ENCODE data around the gene UNC93B1.

UNC93B1 gene

DNA sequence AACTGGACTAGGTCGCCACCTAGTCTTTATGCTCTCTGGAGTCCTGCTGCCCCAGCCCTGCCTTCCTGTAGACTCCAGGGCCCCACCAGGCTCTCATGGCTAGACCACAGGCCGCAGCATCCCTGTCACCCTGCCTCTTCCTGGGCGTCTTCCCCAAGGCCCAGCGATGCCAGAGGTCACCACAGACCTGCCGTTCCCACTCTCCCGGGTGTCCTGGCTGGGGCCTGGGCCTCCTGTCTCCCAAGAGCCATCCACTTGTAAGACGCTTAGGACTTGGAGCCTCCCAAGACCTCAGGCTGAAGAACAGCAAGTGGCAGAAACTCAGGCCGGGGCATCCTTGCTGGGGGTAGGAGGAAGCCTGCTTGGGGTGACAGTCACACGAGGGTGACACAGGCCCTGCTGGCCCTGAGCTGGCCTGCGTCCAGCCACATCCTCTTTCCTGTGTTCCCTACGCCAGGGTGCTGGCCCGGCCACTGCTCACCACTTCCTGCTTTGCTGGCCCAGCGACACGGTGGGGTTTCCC, 32.9 kb upstream of the UNC93B1 start:
- DNase-seq, result no peak
- TF ChIP-seq, protein P1, sequence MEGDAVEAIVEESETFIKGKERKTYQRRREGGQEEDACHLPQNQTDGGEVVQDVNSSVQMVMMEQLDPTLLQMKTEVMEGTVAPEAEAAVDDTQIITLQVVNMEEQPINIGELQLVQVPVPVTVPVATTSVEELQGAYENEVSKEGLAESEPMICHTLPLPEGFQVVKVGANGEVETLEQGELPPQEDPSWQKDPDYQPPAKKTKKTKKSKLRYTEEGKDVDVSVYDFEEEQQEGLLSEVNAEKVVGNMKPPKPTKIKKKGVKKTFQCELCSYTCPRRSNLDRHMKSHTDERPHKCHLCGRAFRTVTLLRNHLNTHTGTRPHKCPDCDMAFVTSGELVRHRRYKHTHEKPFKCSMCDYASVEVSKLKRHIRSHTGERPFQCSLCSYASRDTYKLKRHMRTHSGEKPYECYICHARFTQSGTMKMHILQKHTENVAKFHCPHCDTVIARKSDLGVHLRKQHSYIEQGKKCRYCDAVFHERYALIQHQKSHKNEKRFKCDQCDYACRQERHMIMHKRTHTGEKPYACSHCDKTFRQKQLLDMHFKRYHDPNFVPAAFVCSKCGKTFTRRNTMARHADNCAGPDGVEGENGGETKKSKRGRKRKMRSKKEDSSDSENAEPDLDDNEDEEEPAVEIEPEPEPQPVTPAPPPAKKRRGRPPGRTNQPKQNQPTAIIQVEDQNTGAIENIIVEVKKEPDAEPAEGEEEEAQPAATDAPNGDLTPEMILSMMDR (IDR thresholded peaks at IDR 0.05; ENCODE audit: low read depth, low read length, missing control alignments), result no peak
- in situ Hi-C loops (cut with HindIII; ENCODE audit: low pct_ligation_motif_present, low sequenced_read_pairs), result no loop called here
- Histone ChIP-seq H3K27me3 (replicated peaks) (no peaks in the 10 kb centered on the region), H3K36me3 (replicated peaks) (peaks cover 20% of the 10 kb centered on the region), H3K4me3 (ENCODE audit: low read depth, low read length) (no peak overlapping the region), H3K27ac (no peak overlapping the region)

DNA sequence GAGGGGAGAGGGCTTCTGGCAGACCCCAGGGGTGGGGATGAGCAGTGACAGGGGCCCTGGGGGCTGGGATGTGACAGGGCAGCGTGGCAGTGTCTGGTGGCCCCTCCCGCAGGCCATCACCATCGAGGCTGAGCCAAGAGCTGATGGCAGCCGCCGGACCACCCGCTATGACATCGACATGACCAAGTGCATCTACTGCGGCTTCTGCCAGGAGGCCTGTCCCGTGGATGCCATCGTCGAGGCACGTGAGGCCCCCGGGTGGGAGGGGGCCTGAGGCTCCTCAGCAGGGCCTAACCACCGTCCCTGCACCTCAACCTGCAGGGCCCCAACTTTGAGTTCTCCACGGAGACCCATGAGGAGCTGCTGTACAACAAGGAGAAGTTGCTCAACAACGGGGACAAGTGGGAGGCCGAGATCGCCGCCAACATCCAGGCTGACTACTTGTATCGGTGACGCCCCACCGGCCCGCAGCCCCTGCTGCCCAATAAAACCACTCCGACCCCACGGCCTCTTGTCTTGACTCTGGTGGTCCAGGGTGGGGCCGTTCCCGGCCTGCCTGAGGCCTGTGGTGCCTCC, 32.3 kb upstream of the UNC93B1 start:
- in situ Hi-C loops (cut with HindIII; ENCODE audit: low pct_ligation_motif_present, low sequenced_read_pairs), result no loop called here
- Histone ChIP-seq H3K27me3 (replicated peaks) (no peaks in the 10 kb centered on the region), H3K27ac (no peak overlapping the region), H3K4me3 (ENCODE audit: low read depth, low read length) (no peak overlapping the region), H3K36me3 (replicated peaks) (peaks cover 14% of the 10 kb centered on the region)
- TF ChIP-seq, protein P1 (IDR thresholded peaks at IDR 0.05; ENCODE audit: low read depth, low read length, missing control alignments), result no peak
- no peak for DNase-seq

DNA sequence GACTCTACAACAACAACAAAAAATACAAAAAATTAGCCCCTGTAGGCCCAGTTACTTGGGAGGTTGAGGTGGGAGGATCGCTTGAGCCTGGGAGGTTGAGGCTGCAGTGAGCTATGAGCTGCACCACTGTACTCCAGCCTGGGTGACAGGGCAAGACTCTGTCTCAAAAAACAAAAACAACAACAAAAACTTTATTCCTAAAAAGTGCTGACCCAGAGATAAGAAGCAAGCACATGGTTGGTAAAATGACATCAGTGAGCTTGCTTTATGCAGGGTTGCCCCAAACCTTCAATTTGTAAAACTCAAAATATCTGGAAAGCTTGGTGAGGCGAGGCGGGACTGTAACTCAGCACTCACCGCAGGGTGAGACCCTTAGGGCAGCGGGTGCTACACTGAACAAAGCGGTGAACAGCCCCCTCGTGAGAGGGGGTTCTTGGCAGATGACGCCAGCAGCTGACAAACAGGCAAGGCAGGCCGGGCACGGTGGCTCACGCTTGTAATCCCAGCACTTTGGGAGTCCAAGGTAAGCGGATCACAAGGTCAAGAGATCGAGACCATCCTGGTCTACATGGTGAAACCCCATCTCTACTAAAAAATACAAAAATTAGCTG, 31.5 kb upstream of the UNC93B1 start:
- TF ChIP-seq, protein P1 (IDR thresholded peaks at IDR 0.05; ENCODE audit: low read depth, low read length, missing control alignments), result no peak
- H3K27ac ChIP-seq, result no peak overlapping the region
- DNase-seq, result no peak
- in situ Hi-C loops (cut with HindIII; ENCODE audit: low pct_ligation_motif_present, low sequenced_read_pairs), result no loop called here
- no peak overlapping the region for H3K4me3 ChIP-seq (ENCODE audit: low read depth, low read length)
- no peaks in the 10 kb centered on the region for H3K27me3 ChIP-seq (replicated peaks)
- H3K36me3 ChIP-seq (replicated peaks), result peaks cover 14% of the 10 kb centered on the region

DNA sequence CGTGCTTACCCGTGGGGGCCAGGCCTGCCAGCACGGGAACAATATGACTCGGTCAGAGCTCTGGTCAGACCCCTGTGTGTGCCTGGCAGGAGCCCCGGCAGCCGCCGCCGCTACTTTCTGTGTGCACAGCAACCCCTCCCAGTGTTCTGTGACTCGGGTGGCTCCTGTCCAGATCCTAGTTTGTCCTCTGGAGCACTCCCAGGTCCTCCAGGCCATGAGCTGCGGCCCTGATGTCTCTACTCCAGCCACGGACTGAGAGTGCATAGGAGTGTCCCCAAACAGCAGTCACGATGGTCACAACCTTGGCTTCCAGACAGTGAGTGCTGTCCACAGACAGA, 29.8 kb upstream of the UNC93B1 start:
- Histone ChIP-seq H3K27ac (no peak overlapping the region), H3K36me3 (replicated peaks) (peaks cover 14% of the 10 kb centered on the region), H3K4me3 (ENCODE audit: low read depth, low read length) (no peak overlapping the region), H3K27me3 (replicated peaks) (no peaks in the 10 kb centered on the region)
- in situ Hi-C loops (cut with HindIII; ENCODE audit: low pct_ligation_motif_present, low sequenced_read_pairs), result no loop called here
- TF ChIP-seq, protein P1 (IDR thresholded peaks at IDR 0.05; ENCODE audit: low read depth, low read length, missing control alignments), result no peak
- no peak for DNase-seq

DNA sequence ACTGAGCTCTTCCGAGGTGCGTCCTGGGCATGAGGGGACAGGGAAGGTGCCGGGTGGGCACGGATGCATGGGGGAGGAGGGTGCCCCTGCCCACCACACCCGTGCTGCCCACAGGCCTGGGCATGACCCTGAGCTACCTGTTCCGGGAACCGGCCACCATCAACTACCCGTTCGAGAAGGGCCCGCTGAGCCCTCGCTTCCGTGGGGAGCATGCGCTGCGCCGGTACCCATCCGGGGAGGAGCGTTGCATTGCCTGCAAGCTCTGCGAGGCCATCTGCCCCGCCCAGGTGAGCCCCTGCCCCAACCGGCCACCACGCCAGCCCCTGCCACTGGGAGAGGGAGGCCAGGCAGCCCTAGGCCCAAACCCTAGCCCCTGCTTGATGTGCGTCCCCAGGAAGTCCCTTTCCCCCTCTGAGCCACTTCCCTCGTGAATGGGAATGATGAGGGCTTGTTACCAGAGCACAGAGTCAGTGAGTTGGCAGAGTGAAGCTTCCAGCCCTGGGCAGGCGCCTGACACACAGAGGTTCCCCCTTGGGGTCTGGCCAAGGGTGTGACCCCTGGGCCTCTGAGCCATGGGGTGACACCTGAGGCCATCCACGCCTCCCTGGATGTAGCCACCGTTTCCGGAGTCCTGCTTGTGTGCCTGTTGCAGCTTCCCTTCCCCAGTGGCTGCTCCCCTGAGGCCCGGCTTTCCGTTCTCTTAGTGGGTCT, 29.3 kb upstream of the UNC93B1 start:
- Histone ChIP-seq H3K4me3 (ENCODE audit: low read depth, low read length) (no peak overlapping the region), H3K27me3 (replicated peaks) (no peaks in the 10 kb centered on the region), H3K27ac (no peak overlapping the region), H3K36me3 (replicated peaks) (peaks cover 14% of the 10 kb centered on the region)
- TF ChIP-seq, protein P1 (IDR thresholded peaks at IDR 0.05; ENCODE audit: low read depth, low read length, missing control alignments), result no peak
- no peak for DNase-seq
- in situ Hi-C loops (cut with HindIII; ENCODE audit: low pct_ligation_motif_present, low sequenced_read_pairs), result no loop called here

Measured in brain microvascular endothelial cell (primary cell).